GM12878 (cell line): ENCODE results near the gene RTP3. TPM values are rescaled to one million over a fixed set of nuclear protein-coding genes. Genes with fewer than 3 reads are reported as not detected.

ENCODE experiments used
- ATAC-seq: fragments of 200-7000 bp; cut with Tn5 transposase; 3 replicates; pipeline ENCODE4 v1.9.1; 2020; ENCODE audit warnings: mild to moderate bottlenecking, moderate library complexity
- BruUV-seq: library from RNA; stranded (reverse); fragments of 400-500 nt; replicated peaks from 2 replicates; lab custom pipeline; 2021; lab: Mats Ljungman, UMichigan
- CTCF ChIA-PET: fragments of 300-600 bp; sonication (Branson Sonifier 250); formaldehyde crosslinking; extraction: SDS; loops from one replicate; lab custom pipeline; 2021; ENCODE audit warnings: inconsistent platforms; lab: Yijun Ruan, JAX
- POLR2A ChIA-PET: fragments of 350-600 bp; formaldehyde crosslinking; extraction: SDS; loops from one replicate; lab custom pipeline; 2021; ENCODE audit warnings: inconsistent platforms; lab: Charles Lee
- RAD21 ChIA-PET: fragments of 300-600 bp; sonication (Branson Sonifier 250); formaldehyde crosslinking; loops from one replicate; lab custom pipeline; 2023; ENCODE audit warnings: antibody characterized with exemption; ENCODE audit not compliant: unreplicated experiment; lab: Charles Lee
- SMC1A ChIA-PET: fragments of 300-600 bp; sonication (Branson Sonifier 250); formaldehyde crosslinking; loops from one replicate; lab custom pipeline; 2023; ENCODE audit not compliant: unreplicated experiment, uncharacterized antibody; lab: Charles Lee
- DNase-seq: peaks from one replicate; pipeline ENCODE4 v3.0.0-alpha.2; 2011; ENCODE audit warnings: low read depth, low spot score
- FAIRE-seq: peaks from 3 replicates; lab custom pipeline; 2011; peaks lifted over from hg19 to GRCh38; lab: Jason Lieb, UNC
- H2AFZ ChIP-seq: 2 replicates; pipeline ENCODE4 v1.6.0; 2011; ENCODE audit warnings: low read depth, low read length, control low read depth; ENCODE audit not compliant: control insufficient read depth
- H3K27ac ChIP-seq: 2 replicates; pipeline ENCODE4 v1.5.1; 2011; ENCODE audit warnings: control low read depth; ENCODE audit not compliant: control insufficient read depth, insufficient read depth
- H3K27me3 ChIP-seq, 2 experiments: replicated peaks in 1 of 2; 2 replicates each; pipeline versions ENCODE4 v1.6.0 to v1.6.1; 2011; ENCODE audit warnings: low read length in 1 of 2; ENCODE audit not compliant: control insufficient read depth in 2 of 2, insufficient read depth in 2 of 2
- H3K36me3 ChIP-seq, 2 experiments: 2 replicates each; pipeline ENCODE4 v1.5.1; 2011; ENCODE audit warnings: low read length in 1 of 2; ENCODE audit not compliant: control insufficient read depth in 2 of 2, insufficient read depth in 2 of 2
- H3K4me1 ChIP-seq: 2 replicates; pipeline ENCODE4 v1.6.1; 2011; ENCODE audit warnings: mild to moderate bottlenecking, low read length, moderate library complexity, mixed read lengths; ENCODE audit not compliant: control insufficient read depth, insufficient read depth
- H3K4me2 ChIP-seq: 2 replicates; pipeline ENCODE4 v1.6.0; 2011; ENCODE audit warnings: control low read depth; ENCODE audit not compliant: control insufficient read depth, insufficient read depth
- H3K4me3 ChIP-seq: fragments of 200-600 bp; sonication (generic); 2 replicates; pipeline ENCODE4 v1.5.1; 2016
- H3K79me2 ChIP-seq: 2 replicates; pipeline ENCODE4 v1.6.0; 2011; ENCODE audit warnings: low read length; ENCODE audit not compliant: control insufficient read depth, insufficient read depth
- H3K9ac ChIP-seq: 2 replicates; pipeline ENCODE4 v1.8.0; 2011; ENCODE audit warnings: low read length, control low read depth, mixed read lengths; ENCODE audit not compliant: control insufficient read depth, insufficient read depth
- H3K9me3 ChIP-seq: replicated peaks from 3 replicates; pipeline ENCODE4 v1.5.1; 2011; ENCODE audit warnings: mild to moderate bottlenecking, low read length; ENCODE audit not compliant: control insufficient read depth, insufficient read depth
- H4K20me1 ChIP-seq: 2 replicates; pipeline ENCODE4 v1.6.0; 2011; ENCODE audit not compliant: control insufficient read depth, insufficient read depth
- BMI1 ChIP-seq: fragments of 450-650 bp; IDR thresholded peaks from 2 replicates; pipeline ENCODE4 v1.6.1; 2016; ENCODE audit warnings: mild to moderate bottlenecking, moderate library complexity, borderline replicate concordance
- IRF5 ChIP-seq: fragments of 450-650 bp; IDR thresholded peaks from 2 replicates; pipeline ENCODE4 v1.6.1; 2017; ENCODE audit warnings: borderline replicate concordance
- POLR2AphosphoS5 ChIP-seq: IDR thresholded peaks from 2 replicates; pipeline ENCODE4 v1.6.1; 2011; ENCODE audit warnings: mild to moderate bottlenecking, low read length, inconsistent platforms
- RFX5 ChIP-seq: IDR thresholded peaks from 2 replicates; pipeline ENCODE4 v1.6.1; 2011; ENCODE audit warnings: low read depth, low read length, improper control_type of control experiment
- ZBTB4 ChIP-seq: fragments of 450-650 bp; formaldehyde crosslinking; IDR thresholded peaks from 2 replicates; pipeline ENCODE4 v1.4.0; 2022; ENCODE audit warnings: mild to moderate bottlenecking, moderate library complexity
- WGBS: methylation state at CpG from one replicate; pipeline ENCODE4 v1.1.6; 2016; ENCODE audit warnings: low lambda C conversion rate; ENCODE audit not compliant: insufficient replicate concordance, insufficient coverage; ENCODE audit errors: missing lambda C conversion rate; 5-methylcytosine and 5-hydroxymethylcytosine counted together
- in situ Hi-C: fragments of 300-500 bp; cut with MboI; formaldehyde crosslinking; loops from 9 replicates; pipeline ENCODE4 v1.14.3; 2018; ENCODE audit warnings: mixed read lengths
- intact Hi-C: fragments of 100-400 bp; cut with micrococcal nuclease; formaldehyde crosslinking; loops from one replicate; pipeline ENCODE4 v1.14.2; 2022; ENCODE audit not compliant: unreplicated experiment
- polyA plus RNA-seq, 11 experiments: library from polyadenylated mRNA; depleted of rRNA in 4 of 11; unstranded in 6 of 11; stranded (reverse) in 5 of 11; fragments of >200 nt; fragmentation: Nextera tagmentation in 4 of 11; fragmentation: Illumina TruSeq in 1 of 11; extraction: Ambion mirVana in 4 of 11; extraction: Trizol in 1 of 11; gene quantifications; 1 replicate in 1 of 11; 2 replicates in 10 of 11; pipeline versions ENCODE4 v1.2.1 to v1.2.3, GENCODE V29; 2011 to 2016; ENCODE audit warnings: inconsistent platforms in 2 of 11, missing spikeins in 2 of 11, low read depth in 1 of 11
- total RNA-seq, 4 experiments: library from RNA; depleted of rRNA in 3 of 4; stranded (reverse); fragments of >200 nt in 3 of 4; fragmentation: Illumina TruSeq in 1 of 4; extraction: Trizol in 1 of 4; gene quantifications; 2 replicates each; pipeline versions ENCODE4 v1.2.1 to v1.2.3, GENCODE V29; 2013 to 2021

Gene RTP3
- total and polyA plus RNA-seq, 10 of the 15 experiments (the other 5 are each of a cell fraction or from before 2014, with no cell fraction given), result 0.06 TPM; not detected in 9

- no peaks in the 10 kb centered on the region for H3K27me3 ChIP-seq
- H3K9ac ChIP-seq, result no peak overlapping the region
- in situ Hi-C loops, result no loop called here
- H3K4me1 ChIP-seq, result peaks cover 36% of the 10 kb centered on the region
- TF ChIP-seq RFX5, result no peak
- no peak for TF ChIP-seq IRF5
- no peak overlapping the region for H3K4me2 ChIP-seq
- H4K20me1 ChIP-seq, result no peaks in the 10 kb centered on the region
- H3K79me2 ChIP-seq, result no peaks in the 10 kb centered on the region
- POLR2A ChIA-PET, result no interaction called here
- SMC1A ChIA-PET, result no interaction called here
- FAIRE-seq, result no peak
- H3K27ac ChIP-seq, result no peak overlapping the region
- intact Hi-C loops, result loop anchor here (5.0 to 10.0 kb wide), 2 partner anchors 34 to 442 kb away; no protein-coding TSS in a partner anchor
- BruUV-seq, result no TSS peak
- H3K36me3 ChIP-seq, result no peaks in the 10 kb centered on the region
- RAD21 ChIA-PET, result no interaction called here
- CTCF ChIA-PET, result interaction anchor here (0.6 to 4.6 kb wide), 3 partner anchors 48 to 724 kb away, joined by 3 to 25 read pairs (median 4); no protein-coding TSS in a partner anchor
- no peak overlapping the region for H3K4me3 ChIP-seq
- no peak overlapping the region for H2AFZ ChIP-seq
- no peak for ATAC-seq
- no peak for DNase-seq
- H3K9me3 ChIP-seq, result peaks cover 1% of the 10 kb centered on the region; the same call in 2 of the 3 replicates
Observed at GRCh38 chr3:46536758-46537157, 39.0 kb downstream of the RTP3 start.

DNA sequence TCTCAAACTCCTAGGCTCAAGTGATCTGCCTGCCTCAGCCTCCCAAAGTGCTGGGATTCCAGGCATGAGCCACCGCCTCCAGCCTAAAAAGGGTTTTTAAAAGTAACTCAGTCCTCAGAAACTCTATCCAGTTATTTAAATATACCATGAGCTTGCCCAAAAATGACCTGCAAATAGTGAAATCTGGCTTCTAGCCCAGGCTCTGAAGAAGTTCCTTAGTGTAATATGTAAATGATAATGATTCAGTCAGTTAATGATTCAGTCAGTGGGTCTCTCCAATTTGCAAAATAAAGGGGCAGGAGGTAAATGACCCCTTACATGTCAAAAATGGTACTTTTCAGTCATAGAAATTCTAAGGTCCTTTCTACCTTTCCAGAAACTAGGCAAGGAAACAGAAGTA lies 39.5 kb downstream of the RTP3 start:
- Histone ChIP-seq H3K4me3 (no peak overlapping the region), H3K9ac (no peak overlapping the region), H3K27me3 (no peaks in the 10 kb centered on the region), H2AFZ (no peak overlapping the region; the same call in 1 of the 2 replicates), H3K27ac (0 out of 2 replicates have a peak overlapping the region, but pooled peaks have one; percentile 90), H3K36me3 (no peaks in the 10 kb centered on the region), H3K79me2 (no peaks in the 10 kb centered on the region), H3K9me3 (peaks cover 1% of the 10 kb centered on the region; the same call in 2 of the 3 replicates), H4K20me1 (no peaks in the 10 kb centered on the region), H3K4me1 (peaks cover 39% of the 10 kb centered on the region), H3K4me2 (peak overlapping the region; percentile 92; the same call in 1 of the 2 replicates)
- no peak for TF ChIP-seq BMI1
- no peak for TF ChIP-seq ZBTB4 (CRISPR knock-in tag)
- no peak for TF ChIP-seq POLR2AphosphoS5
- WGBS, result 93% methylated on average over 1 of the region's 1 CpG
- ChIA-PET POLR2A (no interaction called here), SMC1A (interaction anchor here (1.0 to 2.0 kb wide), 2 partner anchors 11 to 329 kb away, joined by 4 to 6 read pairs; partner anchors contain the start of gene CCR1), RAD21 (no interaction called here), CTCF (interaction anchor here (0.6 to 4.6 kb wide), 4 partner anchors 21 to 725 kb away, joined by 3 to 25 read pairs (median 4); no protein-coding TSS in a partner anchor)
- in situ Hi-C loops, result no loop called here
- intact Hi-C loops, result loop anchor here (5.0 to 10.0 kb wide), 2 partner anchors 35 to 443 kb away; no protein-coding TSS in a partner anchor
- no TSS peak for BruUV-seq
- ATAC-seq (no peak), FAIRE-seq (no peak), DNase-seq (no peak)
